Hepatic stellate cell (primary cell): ENCODE data around the gene SLC25A15.
A peak's percentile ranks its signal among the peaks of the same experiment; 100 is the strongest.

Experiments used
- DNase-seq: peaks from one replicate; pipeline ENCODE4 v3.0.0; 2011; ENCODE audit warnings: low spot score

The SLC25A15 gene

DNA sequence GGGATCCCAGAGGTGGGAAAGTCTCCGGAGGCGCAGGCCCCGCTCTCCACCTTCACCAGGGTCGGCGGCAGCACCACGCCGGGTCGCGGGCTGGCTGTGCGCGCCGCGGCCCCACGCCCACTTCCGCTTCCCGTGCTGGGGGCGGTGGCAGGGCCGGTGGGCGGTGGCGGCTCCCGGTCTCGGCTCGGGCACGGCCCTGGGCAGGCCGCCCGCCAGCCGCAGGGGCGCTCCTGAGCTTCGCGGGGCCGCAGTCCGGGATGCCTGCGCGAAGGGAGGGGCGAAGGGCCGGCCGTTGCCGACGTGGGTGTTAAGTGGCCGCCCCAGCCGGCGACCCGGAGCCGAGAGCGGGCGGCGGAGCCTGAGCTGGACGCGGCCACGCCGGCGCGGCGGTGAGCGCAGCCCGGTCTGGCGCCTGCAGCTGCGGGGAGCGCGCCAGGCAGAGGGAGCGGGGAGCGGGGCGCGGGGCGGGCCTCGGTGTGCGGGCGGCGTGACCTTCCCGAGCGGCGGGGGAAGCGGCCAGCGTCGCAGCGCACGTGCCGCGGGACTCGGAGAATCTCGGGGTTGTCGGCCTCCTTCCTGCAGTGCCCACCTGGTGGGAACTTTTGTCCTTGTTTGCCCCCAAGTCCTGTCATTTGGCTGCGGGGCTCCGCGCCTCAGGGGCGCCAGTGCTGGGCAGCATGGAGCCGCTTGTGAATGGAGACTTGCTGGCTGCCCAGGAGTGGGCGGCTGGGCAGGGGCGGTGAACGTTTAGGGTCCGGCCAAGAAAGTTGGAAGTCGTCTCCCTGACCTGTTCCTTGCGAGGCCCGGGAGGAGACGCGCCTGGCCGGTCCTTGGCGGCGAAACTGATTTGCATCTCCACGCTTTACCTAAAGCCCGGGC lies at the start of gene SLC25A15:
Gene SLC25A15, plus strand, starts transcription at position 337 of the 879 bp plus-strand sequence. CDS start 3,616 bp downstream, outside the sequence.
- peak; percentile 85 for DNase-seq

- no peak for DNase-seq
Measured at GRCh38 chr13:40749327-40749726, 40.1 kb upstream of the SLC25A15 start.

DNA sequence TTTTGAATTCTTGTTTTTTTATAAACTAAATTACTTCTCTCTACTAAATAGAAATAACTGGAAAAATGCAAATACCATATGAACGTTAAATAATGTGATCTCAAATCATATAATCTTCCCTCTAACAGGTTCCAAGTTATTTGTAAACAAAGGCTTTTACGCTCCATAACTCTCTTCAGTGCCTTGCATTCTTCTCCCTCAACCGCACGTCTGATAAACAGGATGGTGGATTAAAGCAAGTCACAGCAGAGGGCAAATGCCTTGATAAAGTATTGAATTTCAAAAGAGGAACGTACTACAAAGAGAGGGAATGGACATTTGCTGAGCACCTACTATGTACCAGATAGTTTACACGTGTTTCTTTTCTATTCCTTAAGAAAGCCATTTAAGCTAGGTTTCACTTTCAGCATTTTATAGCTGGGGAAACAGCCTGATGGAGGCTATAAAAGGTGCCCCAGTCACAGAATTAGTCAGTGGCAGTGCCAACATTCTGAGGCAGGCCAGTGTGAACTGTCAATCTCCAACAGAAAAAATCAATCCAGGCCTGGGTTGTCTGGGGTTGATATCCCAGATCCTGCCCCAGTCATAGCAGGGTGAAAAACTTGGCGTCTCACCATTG lies 34.2 kb upstream of the SLC25A15 start:
- no peak for DNase-seq

DNA sequence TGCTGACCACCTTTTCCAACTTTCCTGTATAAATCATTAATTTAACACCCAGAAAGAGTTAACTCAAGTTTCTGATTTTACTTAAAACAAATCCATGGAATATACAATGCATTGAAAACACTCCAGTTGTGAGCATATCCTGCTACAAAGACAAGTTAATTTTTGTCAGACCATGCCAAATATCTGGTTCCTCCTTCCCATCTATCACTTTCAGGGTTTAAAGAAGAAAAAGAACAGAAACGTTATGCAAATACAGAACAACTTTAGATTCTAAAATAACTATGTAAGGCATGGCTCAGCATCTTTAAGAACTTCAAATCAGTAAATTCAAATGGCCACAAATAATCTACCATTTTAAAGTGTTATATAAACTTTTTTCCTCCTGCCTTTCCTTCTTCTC lies 33.4 kb upstream of the SLC25A15 start:
- no peak for DNase-seq

GRCh38 chr13:40758811-40759210 lies 30.6 kb upstream of the SLC25A15 start:
- DNase-seq: no peak

- no peak for DNase-seq
Measured at GRCh38 chr13:40762849-40763248, 26.6 kb upstream of the SLC25A15 start.

GRCh38 chr13:40764587-40765403 lies 24.6 kb upstream of the SLC25A15 start:
- DNase-seq: no peak

DNA sequence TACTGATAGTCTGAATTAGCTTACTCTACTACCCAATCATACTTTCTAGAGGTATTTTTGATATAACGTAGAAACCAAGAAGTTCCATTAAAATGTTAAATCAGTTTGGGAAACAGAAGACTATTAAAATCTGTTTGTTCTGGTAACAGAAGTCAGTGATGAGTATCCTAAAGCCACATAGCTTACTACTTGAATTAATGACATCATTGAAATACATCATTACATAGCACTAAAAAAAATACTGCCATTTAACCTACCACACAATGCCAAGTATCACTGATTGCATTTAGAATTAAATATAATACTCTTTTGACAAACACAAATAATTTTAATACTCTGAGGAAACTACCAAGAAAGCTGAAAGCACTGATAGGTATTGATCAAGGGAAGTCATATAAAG lies 23.8 kb upstream of the SLC25A15 start:
- no peak for DNase-seq

GRCh38 chr13:40769970-40770369 lies 19.4 kb upstream of the SLC25A15 start:
- DNase-seq: no peak

DNA sequence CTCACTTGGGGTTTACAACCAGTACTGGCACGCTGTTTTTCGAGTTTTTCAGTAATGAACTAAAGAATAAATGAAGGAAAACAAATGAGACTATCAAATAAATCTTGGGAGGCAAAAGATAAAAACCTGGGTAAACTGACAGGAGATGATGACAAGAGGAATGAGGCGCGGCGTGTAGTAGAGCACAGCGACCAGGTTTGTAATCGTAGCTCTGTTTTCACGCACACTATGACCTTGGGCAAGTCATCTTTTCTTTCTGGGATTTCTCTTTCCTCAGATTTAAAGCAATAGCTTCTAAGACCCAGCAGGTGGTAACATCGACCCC lies 18.8 kb upstream of the SLC25A15 start:
- DNase-seq: no peak

- peak; percentile 90 for DNase-seq
Measured at GRCh38 chr13:40770934-40771618, 18.3 kb upstream of the SLC25A15 start, which contains the start of gene MRPS31. Gene MRPS31 (minus strand): TSS chr13:40771190. CDS start chr13:40771136, 54 bp downstream.

- DNase-seq: no peak
Measured at GRCh38 chr13:40772765-40773473, 16.5 kb upstream of the SLC25A15 start.

GRCh38 chr13:40774672-40775071 lies 14.7 kb upstream of the SLC25A15 start:
- no peak for DNase-seq

DNA sequence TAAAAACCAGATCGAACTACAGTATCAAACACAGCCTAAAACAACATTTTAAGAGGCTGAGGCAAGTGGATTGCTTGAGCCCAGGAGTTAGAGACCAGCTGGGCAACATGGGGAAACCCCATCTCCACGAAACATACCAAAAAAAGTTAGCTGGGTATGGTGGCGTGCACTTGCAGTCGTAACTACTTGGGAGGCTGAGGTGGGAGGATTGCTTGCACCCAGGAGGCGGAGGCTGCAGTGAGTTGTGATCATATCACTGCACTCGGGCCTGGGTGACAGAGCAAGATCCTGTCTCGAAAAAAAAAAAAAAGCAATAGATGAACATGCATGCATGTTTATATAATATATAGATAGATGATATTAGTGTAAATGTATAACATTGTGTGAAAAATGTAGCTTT lies 13.2 kb upstream of the SLC25A15 start:
- DNase-seq: no peak

DNA sequence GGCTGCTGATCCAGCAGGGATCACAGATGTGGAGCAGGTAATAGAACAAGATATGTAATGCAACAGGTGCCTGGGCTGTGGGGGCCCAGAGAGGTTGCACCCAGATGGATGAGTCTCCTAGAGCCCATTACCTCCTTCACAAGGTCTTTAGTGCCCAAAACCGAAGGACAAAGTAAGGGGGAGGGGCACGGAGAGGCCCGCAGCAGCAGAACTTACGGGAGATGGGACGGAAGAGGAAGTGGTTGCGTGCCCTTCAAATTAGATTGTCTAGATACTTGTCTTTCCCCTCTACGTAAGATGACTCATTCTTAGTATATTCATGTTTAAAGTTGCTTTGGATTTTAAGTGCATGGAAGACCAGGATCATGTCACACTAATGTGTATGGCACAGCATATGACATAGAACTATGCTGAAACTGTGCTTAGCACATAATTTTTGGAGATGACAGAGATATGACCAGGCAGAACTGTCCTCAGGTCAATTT lies 12.7 kb upstream of the SLC25A15 start:
- no peak for DNase-seq

GRCh38 chr13:40777166-40777808 lies 12.1 kb upstream of the SLC25A15 start:
- no peak for DNase-seq

- no peak for DNase-seq
Measured at GRCh38 chr13:40777809-40778175, 11.6 kb upstream of the SLC25A15 start.

DNA sequence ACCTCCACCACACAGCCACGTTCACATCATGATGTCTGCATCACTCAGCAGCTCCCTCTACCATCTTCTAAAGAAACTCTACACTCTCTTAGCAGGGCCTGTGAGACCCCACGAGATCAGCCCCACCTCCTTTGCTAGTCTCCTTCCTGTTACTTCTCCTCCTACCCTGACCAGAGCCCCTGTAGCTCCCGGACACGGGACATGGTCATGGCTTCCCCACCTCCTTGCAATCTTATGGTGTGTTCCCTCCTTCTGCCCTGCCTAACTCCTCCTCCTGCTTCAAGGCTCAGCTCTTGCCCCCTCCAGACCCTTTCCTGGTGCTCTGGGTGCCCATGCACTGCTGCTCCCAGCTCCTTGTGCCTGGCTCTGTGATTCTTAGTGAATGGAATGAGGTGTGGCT lies 10.4 kb upstream of the SLC25A15 start:
- DNase-seq: no peak

GRCh38 chr13:40779796-40780285 lies 9.6 kb upstream of the SLC25A15 start:
- no peak for DNase-seq

DNA sequence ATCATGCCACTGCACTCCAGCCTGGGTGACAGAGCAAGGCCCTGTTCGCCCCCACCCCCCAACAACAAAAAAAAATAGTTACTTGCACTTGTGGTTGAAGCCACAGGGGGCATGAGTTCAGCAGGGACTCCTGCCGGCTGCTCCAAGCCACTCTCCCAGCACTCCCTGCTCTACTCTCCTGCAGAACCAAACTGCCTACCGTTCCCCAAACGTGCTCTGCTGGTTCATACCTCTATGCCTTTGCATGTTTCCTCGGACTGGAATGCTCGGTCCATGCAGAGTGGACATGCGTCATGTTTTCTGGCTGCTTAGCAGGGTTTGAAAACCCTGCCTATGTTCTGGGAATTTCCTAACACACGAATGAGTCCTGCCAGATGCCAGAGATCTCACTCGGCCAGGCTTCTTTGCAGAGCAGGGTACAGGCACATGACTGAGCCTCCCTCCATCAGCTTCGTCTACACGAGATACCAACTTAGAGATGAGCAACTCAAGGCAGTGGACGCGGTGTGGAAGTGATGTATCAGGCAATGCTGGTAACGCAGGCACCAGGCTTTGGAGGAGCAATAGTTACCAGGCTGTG lies 8.5 kb upstream of the SLC25A15 start:
- no peak for DNase-seq
